Measurements from ENCODE around the gene TBCCD1. TPM values are rescaled to one million over a fixed set of nuclear protein-coding genes. Genes with fewer than 3 reads are reported as not detected.

TBCCD1 gene
- 6.6 TPM for total RNA-seq

GRCh38 chr3:186567072-186567921 lies at the start of gene TBCCD1:
TBCCD1 (minus strand) TSS chr3:186567339; CDS start chr3:186564329, 3,010 bp downstream.
- peak; percentile 85 for ATAC-seq

GRCh38 chr3:186616299-186616617 lies 49.1 kb upstream of the TBCCD1 start:
- no peak for ATAC-seq

GRCh38 chr3:186614597-186615483 lies 47.7 kb upstream of the TBCCD1 start:
- peak; percentile 74 for ATAC-seq

GRCh38 chr3:186614266-186614596 lies 47.1 kb upstream of the TBCCD1 start:
- no peak for ATAC-seq

- ATAC-seq, result no peak
Measured at GRCh38 chr3:186613637-186614265, 46.6 kb upstream of the TBCCD1 start.

GRCh38 chr3:186612721-186613636 lies 45.8 kb upstream of the TBCCD1 start, which contains the start of gene AHSG:
AHSG (plus strand) TSS chr3:186613060; CDS start chr3:186613142, 82 bp downstream.
- ATAC-seq, result no peak

GRCh38 chr3:186612065-186612464 lies 44.9 kb upstream of the TBCCD1 start:
- no peak for ATAC-seq

- peak; percentile 81 for ATAC-seq
Measured at GRCh38 chr3:186609247-186609868, 42.2 kb upstream of the TBCCD1 start.

- no peak for ATAC-seq
Measured at GRCh38 chr3:186608624-186609215, 41.6 kb upstream of the TBCCD1 start.

- ATAC-seq, result no peak
Measured at GRCh38 chr3:186605561-186606545, 38.7 kb upstream of the TBCCD1 start.

- ATAC-seq, result peak; percentile 83
Measured at GRCh38 chr3:186605078-186605477, 37.9 kb upstream of the TBCCD1 start.

- ATAC-seq, result no peak
Measured at GRCh38 chr3:186603159-186603558, 36.0 kb upstream of the TBCCD1 start.

GRCh38 chr3:186600896-186601295 lies 33.8 kb upstream of the TBCCD1 start:
- no peak for ATAC-seq

GRCh38 chr3:186599785-186600166 lies 32.6 kb upstream of the TBCCD1 start:
- peak; percentile 13 for ATAC-seq

GRCh38 chr3:186599142-186599784 lies 32.1 kb upstream of the TBCCD1 start:
- peak; percentile 20 for ATAC-seq

GRCh38 chr3:186598794-186599141 lies 31.6 kb upstream of the TBCCD1 start:
- ATAC-seq, result no peak

- ATAC-seq, result no peak
Measured at GRCh38 chr3:186598108-186598784, 31.1 kb upstream of the TBCCD1 start.

- ATAC-seq, result no peak
Measured at GRCh38 chr3:186596568-186597287, 29.6 kb upstream of the TBCCD1 start.
